AG04449 (cell line): ENCODE results near the gene TXLNG.
A peak's percentile ranks its signal among the peaks of the same experiment; 100 is the strongest.

Source experiments
- CTCF ChIA-PET: fragments of 350-600 bp; formaldehyde crosslinking; extraction: SDS; loops from one replicate; lab custom pipeline; 2021; ENCODE audit warnings: antibody characterized with exemption; lab: Yijun Ruan, JAX
- POLR2A ChIA-PET: fragments of 400-600, 350-600 bp; formaldehyde crosslinking; extraction: SDS; loops from one replicate; lab custom pipeline; 2020; ENCODE audit warnings: antibody characterized with exemption, inconsistent platforms; lab: Yijun Ruan, JAX
- DNase-seq: peaks from one replicate; pipeline ENCODE4 v3.0.0-alpha.2; 2010; ENCODE audit warnings: low read depth, low spot score
- H3K4me3 ChIP-seq: 2 replicates; pipeline ENCODE4 v1.5.1; 2011; ENCODE audit warnings: low read depth, mild to moderate bottlenecking, control low read depth, low read length
- CTCF ChIP-seq: IDR thresholded peaks from one replicate; pipeline ENCODE4 v1.5.1; 2011; ENCODE audit warnings: mild to moderate bottlenecking, moderate library complexity, low read length, control low read depth, inconsistent platforms; ENCODE audit not compliant: insufficient read depth; ENCODE audit errors: missing control alignments

Gene TXLNG

DNA sequence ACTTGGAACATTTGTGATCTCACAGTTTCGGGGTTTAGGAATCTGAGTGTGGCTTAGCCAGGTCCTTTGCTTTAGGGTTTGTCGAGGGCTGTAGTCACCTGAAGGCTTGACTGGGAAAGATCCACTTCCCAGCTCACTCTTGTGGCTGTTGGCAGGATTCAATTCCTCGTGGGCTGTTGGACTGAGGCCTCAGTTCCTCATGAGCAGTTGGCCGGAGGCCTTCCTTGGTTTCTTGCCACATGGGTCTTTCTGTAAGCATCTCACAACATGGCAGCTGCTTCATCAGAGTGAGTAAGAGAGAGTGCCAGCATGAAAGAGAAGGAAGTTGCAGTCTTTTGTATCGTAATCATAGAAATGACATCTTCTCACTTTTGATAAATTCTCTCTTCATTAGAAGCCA, 11.1 kb downstream of the TXLNG start:
- CTCF ChIA-PET: no interaction called here
- no peak overlapping the region for H3K4me3 ChIP-seq
- no peak for TF ChIP-seq CTCF
- no peak for DNase-seq
- POLR2A ChIA-PET: no interaction called here

DNA sequence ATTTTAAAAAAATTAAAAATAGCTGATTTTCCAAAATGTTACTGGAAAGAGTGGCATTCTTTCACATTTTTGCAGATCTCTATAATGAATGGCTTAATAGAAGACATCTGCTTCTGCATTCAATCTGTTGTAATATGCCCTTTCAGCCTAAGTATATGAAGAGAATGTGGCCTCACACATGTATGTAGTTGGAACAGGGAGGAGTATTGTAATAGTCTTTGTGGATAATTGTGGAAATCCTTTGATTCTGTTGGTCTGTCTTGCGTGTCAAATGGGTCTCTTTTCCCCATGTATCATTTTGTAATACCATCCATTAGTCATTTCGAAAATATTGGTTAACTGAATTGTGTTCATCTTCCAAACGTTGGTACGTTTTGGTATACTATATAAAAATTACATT, 11.6 kb downstream of the TXLNG start:
- H3K4me3 ChIP-seq: no peak overlapping the region
- no peak for TF ChIP-seq CTCF
- POLR2A ChIA-PET: no interaction called here
- DNase-seq: no peak
- CTCF ChIA-PET: interaction anchor here (0.6 kb wide), 1 partner anchor 23 kb away, joined by 3 read pairs; no protein-coding TSS in a partner anchor

DNA sequence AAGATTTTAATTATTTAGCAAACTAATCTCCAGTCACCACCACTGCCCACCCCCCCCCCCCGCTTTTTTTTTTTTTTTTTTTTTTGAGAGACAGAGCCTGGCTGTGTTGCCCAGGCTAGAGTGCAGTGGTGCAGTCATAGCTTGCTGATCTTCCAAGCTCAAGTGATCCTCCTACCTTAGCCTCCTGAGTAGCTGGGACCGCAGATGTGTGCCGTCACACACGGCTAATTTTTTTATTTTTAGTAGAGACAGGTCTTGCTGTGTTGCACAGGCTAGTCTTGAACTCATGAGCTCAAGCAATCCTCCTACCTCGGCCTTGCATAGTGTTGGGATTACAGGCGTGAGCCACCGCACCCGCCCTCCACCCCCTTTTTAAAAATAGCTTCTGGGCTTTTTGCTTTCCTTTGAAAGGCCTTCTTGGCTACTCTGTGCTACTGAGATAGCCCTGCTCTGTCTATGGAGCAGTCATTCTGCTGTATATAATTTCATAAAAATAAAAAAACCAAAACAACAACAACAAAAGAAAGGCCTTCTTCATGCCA, 18.7 kb downstream of the TXLNG start:
- H3K4me3 ChIP-seq: no peak overlapping the region
- no peak for DNase-seq
- TF ChIP-seq CTCF: no peak
- POLR2A ChIA-PET: no interaction called here
- CTCF ChIA-PET: no interaction called here

DNA sequence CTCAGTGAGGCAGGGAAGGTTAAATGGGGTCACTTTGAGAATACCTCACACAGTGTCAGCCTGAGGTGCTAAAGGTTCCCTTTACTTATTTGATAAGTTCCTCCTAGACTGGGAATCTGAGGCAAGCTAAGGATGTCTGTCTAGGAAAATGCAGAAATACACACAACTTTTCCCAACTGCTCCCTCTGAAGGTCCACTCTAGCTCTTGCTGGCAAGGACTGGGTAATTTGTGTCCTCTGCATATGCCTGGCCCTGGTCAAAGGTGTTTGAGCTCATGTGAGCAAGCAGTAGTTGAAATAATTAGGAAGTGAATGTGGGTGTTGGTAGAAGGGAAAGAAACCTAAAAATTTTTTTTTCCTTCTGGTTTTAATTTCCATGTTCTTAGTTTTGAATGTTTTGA, 21.3 kb downstream of the TXLNG start:
- H3K4me3 ChIP-seq: no peak overlapping the region
- no peak for TF ChIP-seq CTCF
- ChIA-PET CTCF (interaction anchor here (0.7 to 1.7 kb wide), 3 partner anchors 8 to 239 kb away, joined by 3 to 4 read pairs (median 4); no protein-coding TSS in a partner anchor), POLR2A (interaction anchor here (0.5 kb wide), 1 partner anchor 20 kb away, joined by 4 read pairs; no protein-coding TSS in a partner anchor)
- DNase-seq: no peak

GRCh38 chrX:16807976-16808542, 21.8 kb downstream of the TXLNG start:
- no peak for TF ChIP-seq CTCF
- peak overlapping the region; percentile 41 for H3K4me3 ChIP-seq
- POLR2A ChIA-PET: no interaction called here
- no peak for DNase-seq
- CTCF ChIA-PET: interaction anchor here (0.7 to 1.7 kb wide), 3 partner anchors 9 to 239 kb away, joined by 3 to 4 read pairs (median 4); no protein-coding TSS in a partner anchor

- CTCF ChIA-PET: interaction anchor here (1.6 kb wide), 1 partner anchor 11 kb away, joined by 4 read pairs; no protein-coding TSS in a partner anchor
- no peak overlapping the region for H3K4me3 ChIP-seq
- POLR2A ChIA-PET: no interaction called here
- TF ChIP-seq CTCF: no peak
- DNase-seq: no peak
Measured at GRCh38 chrX:16814597-16814996, 28.3 kb downstream of the TXLNG start.
